ENCODE results near the gene SMARCC2.
"Not testable (repeated sequence)": the region's sequence is repeated elsewhere in the genome, so short reads cannot be mapped to it uniquely, and the experiment has no call there.

Gene SMARCC2

GRCh38 chr12:56121204-56121870, 67.9 kb downstream of the SMARCC2 start:
- DNase-seq (ENCODE audit: low read depth in 2 of 2), result no peak

GRCh38 chr12:56120158-56120846, 69.0 kb downstream of the SMARCC2 start:
- DNase-seq (ENCODE audit: low read depth in 2 of 2), result no peak

- peak; percentile 81 to 83 for DNase-seq (ENCODE audit: low read depth in 2 of 2)
Measured at GRCh38 chr12:56119361-56119796, 69.9 kb downstream of the SMARCC2 start.

- no peak for DNase-seq (ENCODE audit: low read depth in 2 of 2)
Measured at GRCh38 chr12:56118688-56119357, 70.5 kb downstream of the SMARCC2 start.

- peak; percentile 98 for DNase-seq (ENCODE audit: low read depth in 2 of 2)
Measured at GRCh38 chr12:56117778-56118687, 71.2 kb downstream of the SMARCC2 start, which contains the start of gene ZC3H10. TSS of gene ZC3H10 (plus strand) at chr12:56118266. CDS start at chr12:56120563, 2,297 bp downstream.

GRCh38 chr12:56117082-56117706, 72.1 kb downstream of the SMARCC2 start:
- not testable (repeated sequence) for DNase-seq (ENCODE audit: low read depth in 2 of 2)

GRCh38 chr12:56116267-56117081, 72.8 kb downstream of the SMARCC2 start, which contains the start of gene RPL41:
TSS of gene RPL41 (plus strand) at chr12:56116633.
- peak; percentile 89 to 90 for DNase-seq (ENCODE audit: low read depth in 2 of 2)

- DNase-seq (ENCODE audit: low read depth in 2 of 2), result no peak
Measured at GRCh38 chr12:56115329-56115728, 74.0 kb downstream of the SMARCC2 start.

- no peak for DNase-seq (ENCODE audit: low read depth in 2 of 2)
Measured at GRCh38 chr12:56114084-56114483, 75.2 kb downstream of the SMARCC2 start.
